Liver (tissue), 9 donors: Measurements from ENCODE around the gene SLIT1. TPM values are rescaled to one million over a fixed set of nuclear protein-coding genes. Genes with fewer than 3 reads are reported as not detected.

ENCODE experiments used
- DNase-seq: peaks from one replicate; pipeline ENCODE4 v3.0.0-alpha.2; 2017; ENCODE audit warnings: low spot score
- H3K27ac ChIP-seq, 2 donors: one replicate each; pipeline ENCODE4 v1.7.0; 2013; ENCODE audit warnings: inconsistent platforms in 2 of 2, low read length in 2 of 2, control low read depth in 1 of 2, low read depth in 1 of 2, mild to moderate bottlenecking in 1 of 2
- H3K27me3 ChIP-seq, 4 donors: one replicate each; pipeline versions ENCODE4 v1.6.1 to v1.7.0; 2013; ENCODE audit warnings: low read length in 3 of 4, inconsistent platforms in 1 of 4, mild to moderate bottlenecking in 1 of 4, moderate library complexity in 1 of 4; ENCODE audit not compliant: control insufficient read depth in 4 of 4, insufficient read depth in 4 of 4
- H3K36me3 ChIP-seq, 4 donors: one replicate each; pipeline versions ENCODE4 v1.6.1 to v1.7.0; 2013; ENCODE audit warnings: low read length in 3 of 4, mild to moderate bottlenecking in 3 of 4, low read depth in 1 of 4, moderate library complexity in 1 of 4; ENCODE audit not compliant: control insufficient read depth in 4 of 4, insufficient read depth in 3 of 4
- H3K4me1 ChIP-seq, 4 donors: one replicate each; pipeline versions ENCODE4 v1.6.1 to v1.7.0; 2013; ENCODE audit warnings: low read length in 3 of 4, mild to moderate bottlenecking in 3 of 4, moderate library complexity in 1 of 4; ENCODE audit not compliant: control insufficient read depth in 4 of 4, insufficient read depth in 4 of 4
- H3K4me3 ChIP-seq, 3 donors: one replicate each; pipeline versions ENCODE4 v1.6.1 to v1.7.0; 2013; ENCODE audit warnings: low read length in 3 of 3, control low read depth in 1 of 3, low read depth in 1 of 3, mild to moderate bottlenecking in 1 of 3
- H3K9ac ChIP-seq, 2 donors: one replicate each; pipeline ENCODE4 v1.7.0; 2013; ENCODE audit warnings: low read length in 2 of 2, mild to moderate bottlenecking in 2 of 2, moderate library complexity in 2 of 2, control low read depth in 1 of 2, low read depth in 1 of 2
- H3K9me3 ChIP-seq, 4 donors: one replicate each; pipeline versions ENCODE4 v1.6.1 to v1.7.0; 2013; ENCODE audit warnings: low read length in 3 of 4; ENCODE audit not compliant: control insufficient read depth in 4 of 4
- EGR1 ChIP-seq, 2 donors: IDR thresholded peaks; 2 replicates each; pipeline ENCODE4 v1.6.1; 2016 to 2018; ENCODE audit warnings: antibody characterized with exemption in 2 of 2, low read depth in 2 of 2
- FOXA1 ChIP-seq: IDR thresholded peaks from 2 replicates; pipeline ENCODE4 v1.6.1; 2016; ENCODE audit warnings: antibody characterized with exemption
- FOXA2 ChIP-seq: IDR thresholded peaks from 2 replicates; pipeline ENCODE4 v1.6.1; 2016; ENCODE audit warnings: antibody characterized with exemption
- GABPA ChIP-seq, 2 donors: IDR thresholded peaks in 1 of 2; conservative IDR thresholded peaks in 1 of 2; 2 replicates each; pipeline ENCODE4 v1.6.1; 2016; ENCODE audit warnings: antibody characterized with exemption in 2 of 2, mild to moderate bottlenecking in 1 of 2, moderate library complexity in 1 of 2
- HNF4A ChIP-seq, 2 donors: conservative IDR thresholded peaks; 2 replicates each; pipeline ENCODE4 v1.6.1; 2016; ENCODE audit warnings: antibody characterized with exemption in 2 of 2, mild to moderate bottlenecking in 2 of 2
- HNF4G ChIP-seq: IDR thresholded peaks from 2 replicates; pipeline ENCODE4 v1.6.1; 2016; ENCODE audit warnings: antibody characterized with exemption
- JUND ChIP-seq, 2 donors: IDR thresholded peaks; 2 replicates each; pipeline ENCODE4 v1.6.1; 2016; ENCODE audit warnings: antibody characterized with exemption in 2 of 2
- NR2F2 ChIP-seq: IDR thresholded peaks from 2 replicates; pipeline ENCODE4 v1.6.1; 2016; ENCODE audit warnings: antibody characterized with exemption
- RAD21 ChIP-seq, 2 donors: IDR thresholded peaks; 2 replicates each; pipeline ENCODE4 v1.6.1; 2016; ENCODE audit warnings: antibody characterized with exemption in 2 of 2, mild to moderate bottlenecking in 2 of 2
- RXRA ChIP-seq, 2 donors: IDR thresholded peaks; 2 replicates each; pipeline ENCODE4 v1.6.1; 2017 to 2018; ENCODE audit warnings: antibody characterized with exemption in 2 of 2, mild to moderate bottlenecking in 1 of 2
- SP1 ChIP-seq: IDR thresholded peaks from 2 replicates; pipeline ENCODE4 v1.6.1; 2018; ENCODE audit warnings: antibody characterized with exemption, mild to moderate bottlenecking
- TAF1 ChIP-seq: conservative IDR thresholded peaks from 2 replicates; pipeline ENCODE4 v1.6.1; 2016; ENCODE audit warnings: antibody characterized with exemption, mild to moderate bottlenecking
- YY1 ChIP-seq: IDR thresholded peaks from 2 replicates; pipeline ENCODE4 v1.6.1; 2016; ENCODE audit warnings: antibody characterized with exemption, mild to moderate bottlenecking
- WGBS: extraction: QIAGEN DNeasy Blood & Tissue Kit; methylation state at CpG from one replicate; pipeline ENCODE4 v1.1.7; 2013; 5-methylcytosine and 5-hydroxymethylcytosine counted together
- polyA plus RNA-seq, 2 donors: library from polyadenylated mRNA; stranded (reverse) in 1 of 2; unstranded in 1 of 2; fragments of 200-250 nt in 1 of 2; fragments of >200 nt in 1 of 2; fragmentation: Nextera tagmentation in 1 of 2; extraction: Ambion mirVana in 1 of 2; gene quantifications; one replicate each; pipeline versions ENCODE4 v1.2.1 to v1.2.3, GENCODE V29; 2013 to 2015
- total RNA-seq, 2 donors: library from RNA; depleted of rRNA; stranded (reverse); fragments of >200 nt; gene quantifications; one replicate each; pipeline ENCODE4 v1.2.3, GENCODE V29; 2014
- TF ChIP-seq, protein P1 (sequence below): fragments of 150-350 bp; IDR thresholded peaks from 2 replicates; pipeline ENCODE4 v1.5.1; 2017; ENCODE audit warnings: improper control_type of control experiment, low read depth, low read length; ENCODE audit not compliant: missing input control
- TF ChIP-seq, protein P2 (sequence below): IDR thresholded peaks from 2 replicates; pipeline ENCODE4 v1.6.1; 2016; ENCODE audit warnings: antibody characterized with exemption
- TF ChIP-seq, protein P3 (sequence below): IDR thresholded peaks from 2 replicates; pipeline ENCODE4 v1.6.1; 2016; ENCODE audit warnings: antibody characterized with exemption
- TF ChIP-seq, protein P4 (sequence below): IDR thresholded peaks from 2 replicates; pipeline ENCODE4 v1.6.1; 2016; ENCODE audit warnings: antibody characterized with exemption, mild to moderate bottlenecking
- TF ChIP-seq, protein P5 (sequence below): IDR thresholded peaks from 2 replicates; pipeline ENCODE4 v1.6.1; 2016; ENCODE audit warnings: antibody characterized with exemption
- donor health status: healthy.
- donor health status: healthy.
- donor health status: healthy.
- donor health status: healthy.
- donor health status: healthy.

The SLIT1 gene
- total and polyA plus RNA-seq, 4 donors = under 0.01 to 0.14 (median 0.06) TPM

DNA sequence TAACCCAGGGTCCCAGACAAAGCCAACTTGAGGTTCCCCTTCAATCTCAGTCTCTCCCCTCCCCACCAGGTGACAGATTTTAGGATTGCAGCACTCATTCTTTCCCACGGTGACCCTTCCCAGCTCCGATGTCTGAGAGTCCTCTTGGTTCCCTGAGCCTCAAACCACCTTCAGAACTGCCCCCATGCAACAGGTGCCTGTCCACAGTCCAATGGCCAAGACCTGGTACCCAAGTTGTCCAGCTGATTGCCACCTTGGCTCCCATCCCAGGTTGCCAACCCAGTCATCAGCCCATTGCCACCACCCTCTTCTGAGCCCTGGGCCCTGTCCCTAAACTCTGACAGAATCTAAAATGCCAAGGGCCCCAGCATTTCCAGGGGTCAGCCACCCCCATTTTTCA lies 53.5 kb downstream of the SLIT1 start:
- H3K27ac ChIP-seq = no peak overlapping the region
- TF ChIP-seq JUND (IDR thresholded peaks at IDR 0.05) = no peak
- no peak for TF ChIP-seq HNF4G
- TF ChIP-seq YY1 = no peak
- TF ChIP-seq HNF4A (conservative IDR thresholded peaks at IDR 0.05) = no peak
- TF ChIP-seq EGR1 (IDR thresholded peaks at IDR 0.05; ENCODE audit: low read depth in 2 of 2) = no peak
- TF ChIP-seq, protein P1, sequence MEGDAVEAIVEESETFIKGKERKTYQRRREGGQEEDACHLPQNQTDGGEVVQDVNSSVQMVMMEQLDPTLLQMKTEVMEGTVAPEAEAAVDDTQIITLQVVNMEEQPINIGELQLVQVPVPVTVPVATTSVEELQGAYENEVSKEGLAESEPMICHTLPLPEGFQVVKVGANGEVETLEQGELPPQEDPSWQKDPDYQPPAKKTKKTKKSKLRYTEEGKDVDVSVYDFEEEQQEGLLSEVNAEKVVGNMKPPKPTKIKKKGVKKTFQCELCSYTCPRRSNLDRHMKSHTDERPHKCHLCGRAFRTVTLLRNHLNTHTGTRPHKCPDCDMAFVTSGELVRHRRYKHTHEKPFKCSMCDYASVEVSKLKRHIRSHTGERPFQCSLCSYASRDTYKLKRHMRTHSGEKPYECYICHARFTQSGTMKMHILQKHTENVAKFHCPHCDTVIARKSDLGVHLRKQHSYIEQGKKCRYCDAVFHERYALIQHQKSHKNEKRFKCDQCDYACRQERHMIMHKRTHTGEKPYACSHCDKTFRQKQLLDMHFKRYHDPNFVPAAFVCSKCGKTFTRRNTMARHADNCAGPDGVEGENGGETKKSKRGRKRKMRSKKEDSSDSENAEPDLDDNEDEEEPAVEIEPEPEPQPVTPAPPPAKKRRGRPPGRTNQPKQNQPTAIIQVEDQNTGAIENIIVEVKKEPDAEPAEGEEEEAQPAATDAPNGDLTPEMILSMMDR = no peak
- TF ChIP-seq FOXA2 = no peak
- TF ChIP-seq TAF1 = no peak
- TF ChIP-seq GABPA (IDR thresholded peaks at IDR 0.05 in 1 of 2, conservative IDR thresholded peaks at IDR 0.05 in 1 of 2) = no peak
- no peak for TF ChIP-seq NR2F2
- TF ChIP-seq, protein P2, sequence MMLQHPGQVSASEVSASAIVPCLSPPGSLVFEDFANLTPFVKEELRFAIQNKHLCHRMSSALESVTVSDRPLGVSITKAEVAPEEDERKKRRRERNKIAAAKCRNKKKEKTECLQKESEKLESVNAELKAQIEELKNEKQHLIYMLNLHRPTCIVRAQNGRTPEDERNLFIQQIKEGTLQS = no peak
- H3K4me3 ChIP-seq = no peak overlapping the region
- H3K27me3 ChIP-seq = no peaks in the 10 kb centered on the region
- no peak overlapping the region for H3K9ac ChIP-seq
- H3K9me3 ChIP-seq = no peaks in the 10 kb centered on the region
- DNase-seq = no peak
- no peaks in the 10 kb centered on the region for H3K4me1 ChIP-seq
- WGBS = 90% methylated on average over 2 of the region's 2 CpGs
- no peaks in the 10 kb centered on the region for H3K36me3 ChIP-seq

DNA sequence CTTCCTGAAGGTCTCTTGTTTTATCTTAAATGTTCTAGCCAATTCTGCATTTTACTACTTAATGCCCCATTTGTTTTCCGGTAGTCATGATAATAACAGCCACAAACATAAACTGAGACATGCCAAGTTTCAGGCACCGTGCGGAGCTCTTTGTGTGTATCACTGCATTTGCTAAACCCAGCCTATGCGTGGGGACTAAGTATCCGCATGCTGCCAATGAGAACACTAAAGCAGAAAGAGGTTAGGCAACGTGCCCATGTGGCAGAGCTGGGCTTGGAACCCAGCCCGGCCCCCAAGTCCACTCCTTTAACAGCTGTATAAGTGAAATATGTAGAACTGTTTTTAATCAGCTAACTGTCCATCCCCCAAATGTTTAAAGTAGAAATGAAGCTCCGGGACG lies 54.1 kb downstream of the SLIT1 start:
- H3K9me3 ChIP-seq = no peaks in the 10 kb centered on the region
- no peak overlapping the region for H3K4me3 ChIP-seq
- WGBS = 83% methylated on average over 9 of the region's 9 CpGs
- H3K4me1 ChIP-seq = no peaks in the 10 kb centered on the region
- H3K36me3 ChIP-seq = no peaks in the 10 kb centered on the region
- H3K27ac ChIP-seq = no peak overlapping the region
- DNase-seq = no peak
- no peak overlapping the region for H3K9ac ChIP-seq
- TF ChIP-seq FOXA1 (no peak), JUND (IDR thresholded peaks at IDR 0.05) (no peak), RAD21 (IDR thresholded peaks at IDR 0.05) (no peak), YY1 (no peak), SP1 (no peak), HNF4G (no peak), EGR1 (IDR thresholded peaks at IDR 0.05; ENCODE audit: low read depth in 2 of 2) (no peak), RXRA (IDR thresholded peaks at IDR 0.05) (no peak), GABPA (IDR thresholded peaks at IDR 0.05 in 1 of 2, conservative IDR thresholded peaks at IDR 0.05 in 1 of 2) (no peak), FOXA2 (no peak), HNF4A (conservative IDR thresholded peaks at IDR 0.05) (no peak), NR2F2 (no peak), TAF1 (no peak)
- TF ChIP-seq, protein P1 = no peak
- TF ChIP-seq, protein P2 = no peak
- TF ChIP-seq, protein P3, sequence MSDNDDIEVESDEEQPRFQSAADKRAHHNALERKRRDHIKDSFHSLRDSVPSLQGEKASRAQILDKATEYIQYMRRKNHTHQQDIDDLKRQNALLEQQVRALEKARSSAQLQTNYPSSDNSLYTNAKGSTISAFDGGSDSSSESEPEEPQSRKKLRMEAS = no peak
- TF ChIP-seq, protein P4, sequence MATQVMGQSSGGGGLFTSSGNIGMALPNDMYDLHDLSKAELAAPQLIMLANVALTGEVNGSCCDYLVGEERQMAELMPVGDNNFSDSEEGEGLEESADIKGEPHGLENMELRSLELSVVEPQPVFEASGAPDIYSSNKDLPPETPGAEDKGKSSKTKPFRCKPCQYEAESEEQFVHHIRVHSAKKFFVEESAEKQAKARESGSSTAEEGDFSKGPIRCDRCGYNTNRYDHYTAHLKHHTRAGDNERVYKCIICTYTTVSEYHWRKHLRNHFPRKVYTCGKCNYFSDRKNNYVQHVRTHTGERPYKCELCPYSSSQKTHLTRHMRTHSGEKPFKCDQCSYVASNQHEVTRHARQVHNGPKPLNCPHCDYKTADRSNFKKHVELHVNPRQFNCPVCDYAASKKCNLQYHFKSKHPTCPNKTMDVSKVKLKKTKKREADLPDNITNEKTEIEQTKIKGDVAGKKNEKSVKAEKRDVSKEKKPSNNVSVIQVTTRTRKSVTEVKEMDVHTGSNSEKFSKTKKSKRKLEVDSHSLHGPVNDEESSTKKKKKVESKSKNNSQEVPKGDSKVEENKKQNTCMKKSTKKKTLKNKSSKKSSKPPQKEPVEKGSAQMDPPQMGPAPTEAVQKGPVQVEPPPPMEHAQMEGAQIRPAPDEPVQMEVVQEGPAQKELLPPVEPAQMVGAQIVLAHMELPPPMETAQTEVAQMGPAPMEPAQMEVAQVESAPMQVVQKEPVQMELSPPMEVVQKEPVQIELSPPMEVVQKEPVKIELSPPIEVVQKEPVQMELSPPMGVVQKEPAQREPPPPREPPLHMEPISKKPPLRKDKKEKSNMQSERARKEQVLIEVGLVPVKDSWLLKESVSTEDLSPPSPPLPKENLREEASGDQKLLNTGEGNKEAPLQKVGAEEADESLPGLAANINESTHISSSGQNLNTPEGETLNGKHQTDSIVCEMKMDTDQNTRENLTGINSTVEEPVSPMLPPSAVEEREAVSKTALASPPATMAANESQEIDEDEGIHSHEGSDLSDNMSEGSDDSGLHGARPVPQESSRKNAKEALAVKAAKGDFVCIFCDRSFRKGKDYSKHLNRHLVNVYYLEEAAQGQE = no peak
- TF ChIP-seq, protein P5, sequence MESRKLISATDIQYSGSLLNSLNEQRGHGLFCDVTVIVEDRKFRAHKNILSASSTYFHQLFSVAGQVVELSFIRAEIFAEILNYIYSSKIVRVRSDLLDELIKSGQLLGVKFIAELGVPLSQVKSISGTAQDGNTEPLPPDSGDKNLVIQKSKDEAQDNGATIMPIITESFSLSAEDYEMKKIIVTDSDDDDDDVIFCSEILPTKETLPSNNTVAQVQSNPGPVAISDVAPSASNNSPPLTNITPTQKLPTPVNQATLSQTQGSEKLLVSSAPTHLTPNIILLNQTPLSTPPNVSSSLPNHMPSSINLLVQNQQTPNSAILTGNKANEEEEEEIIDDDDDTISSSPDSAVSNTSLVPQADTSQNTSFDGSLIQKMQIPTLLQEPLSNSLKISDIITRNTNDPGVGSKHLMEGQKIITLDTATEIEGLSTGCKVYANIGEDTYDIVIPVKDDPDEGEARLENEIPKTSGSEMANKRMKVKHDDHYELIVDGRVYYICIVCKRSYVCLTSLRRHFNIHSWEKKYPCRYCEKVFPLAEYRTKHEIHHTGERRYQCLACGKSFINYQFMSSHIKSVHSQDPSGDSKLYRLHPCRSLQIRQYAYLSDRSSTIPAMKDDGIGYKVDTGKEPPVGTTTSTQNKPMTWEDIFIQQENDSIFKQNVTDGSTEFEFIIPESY = no peak
- H3K27me3 ChIP-seq = no peaks in the 10 kb centered on the region
